Neural progenitor cell (in vitro differentiated cells): ENCODE data around the gene FANCL. TPM values are rescaled to one million over a fixed set of nuclear protein-coding genes. Genes with fewer than 3 reads are reported as not detected.

Experiments used
- DNase-seq: peaks from one replicate; pipeline ENCODE4 v3.0.0-alpha.2; 2016; ENCODE audit warnings: low spot score
- H2AFZ ChIP-seq: fragments of 200-600 bp; sonication (generic); replicated peaks from 2 replicates; pipeline ENCODE4 v1.6.1; 2016; ENCODE audit warnings: antibody characterized with exemption
- H3F3A ChIP-seq: fragments of 200-600 bp; sonication (generic); 2 replicates; pipeline ENCODE4 v1.6.1; 2016; ENCODE audit warnings: antibody characterized with exemption, low read depth
- H3K27ac ChIP-seq: fragments of 200-600 bp; sonication (generic); 2 replicates; pipeline ENCODE4 v1.5.1; 2016; ENCODE audit warnings: mild to moderate bottlenecking
- H3K27me3 ChIP-seq: fragments of 200-600 bp; sonication (generic); 2 replicates; pipeline ENCODE4 v1.6.1; 2016; ENCODE audit warnings: mild to moderate bottlenecking, moderate library complexity
- H3K36me3 ChIP-seq: fragments of 200-600 bp; sonication (generic); 2 replicates; pipeline ENCODE4 v1.5.1; 2016
- H3K4me1 ChIP-seq: fragments of 200-600 bp; sonication (generic); 2 replicates; pipeline ENCODE4 v1.6.1; 2016; ENCODE audit warnings: mixed run types
- H3K4me2 ChIP-seq: fragments of 200-600 bp; sonication (generic); 2 replicates; pipeline ENCODE4 v1.6.1; 2016
- H3K4me3 ChIP-seq: fragments of 200-600 bp; sonication (generic); 2 replicates; pipeline ENCODE4 v1.5.1; 2016
- H3K79me2 ChIP-seq: fragments of 200-600 bp; sonication (generic); 2 replicates; pipeline ENCODE4 v1.6.1; 2016; ENCODE audit warnings: low read depth
- H3K9ac ChIP-seq: fragments of 200-600 bp; sonication (generic); 2 replicates; pipeline ENCODE4 v1.6.1; 2016
- H3K9me3 ChIP-seq: fragments of 200-600 bp; sonication (generic); 2 replicates; pipeline ENCODE4 v1.5.1; 2016; ENCODE audit warnings: low read depth
- H4K20me1 ChIP-seq: fragments of 200-600 bp; sonication (generic); 2 replicates; pipeline ENCODE4 v1.6.1; 2016; ENCODE audit warnings: low read depth
- H3K27ac Mint-ChIP-seq: 3 replicates; pipeline ENCODE4 v1.8.0; 2021; ENCODE audit warnings: mixed read lengths
- H3K27me3 Mint-ChIP-seq: 2 replicates; pipeline ENCODE4 v1.8.0; 2022; ENCODE audit warnings: low read depth, mild to moderate bottlenecking, inconsistent platforms, moderate library complexity, mixed read lengths; ENCODE audit not compliant: insufficient read depth
- H3K36me3 Mint-ChIP-seq: 3 replicates; pipeline ENCODE4 v1.8.0; 2021; ENCODE audit warnings: mixed read lengths
- H3K4me1 Mint-ChIP-seq: 3 replicates; pipeline ENCODE4 v1.8.0; 2021; ENCODE audit warnings: mixed read lengths
- H3K4me3 Mint-ChIP-seq: 3 replicates; pipeline ENCODE4 v1.8.0; 2021; ENCODE audit warnings: mild to moderate bottlenecking, moderate library complexity, mixed read lengths
- H3K9me3 Mint-ChIP-seq: 3 replicates; pipeline ENCODE4 v1.8.0; 2020; ENCODE audit warnings: mixed read lengths
- CTCF ChIP-seq: fragments of 200-600 bp; sonication (generic); IDR thresholded peaks from 2 replicates; pipeline ENCODE4 v1.5.1; 2017; ENCODE audit warnings: antibody characterized with exemption, mild to moderate bottlenecking
- EZH2 ChIP-seq: fragments of 200-600 bp; sonication (generic); IDR thresholded peaks from 2 replicates; pipeline ENCODE4 v1.6.1; 2017; ENCODE audit warnings: antibody characterized with exemption, mild to moderate bottlenecking, moderate library complexity
- EZH2phosphoT487 ChIP-seq: fragments of 200-600 bp; sonication (generic); IDR thresholded peaks from 2 replicates; pipeline ENCODE4 v1.6.1; 2017; ENCODE audit warnings: antibody characterized with exemption
- total RNA-seq: library from RNA; depleted of rRNA; stranded (reverse); fragments of >200 nt; gene quantifications from 2 replicates; pipeline ENCODE4 v1.2.3, GENCODE V29; 2015; ENCODE audit warnings: low replicate concordance

FANCL gene
- total RNA-seq, 1 donor from 2014 or later: 189 TPM

- H3K4me3 ChIP-seq: no peak overlapping the region
- H2AFZ ChIP-seq: no peak overlapping the region
- H3K27ac ChIP-seq: no peak overlapping the region
- no peak overlapping the region for H3K4me2 ChIP-seq
- Mint-ChIP-seq H3K4me3 (no peak overlapping the region), H3K27me3 (no peaks in the 10 kb centered on the region), H3K9me3 (peaks cover 35% of the 10 kb centered on the region), H3K27ac (no peak overlapping the region), H3K4me1 (peaks cover 17% of the 10 kb centered on the region), H3K36me3 (peaks cover 25% of the 10 kb centered on the region)
- H3K9me3 ChIP-seq: no peaks in the 10 kb centered on the region
- no peak for DNase-seq
- H3K27me3 ChIP-seq: no peaks in the 10 kb centered on the region
- peaks cover 17% of the 10 kb centered on the region for H3F3A ChIP-seq
- peaks cover 54% of the 10 kb centered on the region for H3K4me1 ChIP-seq
- TF ChIP-seq CTCF (no peak), EZH2phosphoT487 (no peak), EZH2 (no peak)
- H3K9ac ChIP-seq: no peak overlapping the region
- H3K79me2 ChIP-seq: peaks cover 98% of the 10 kb centered on the region
- H4K20me1 ChIP-seq: peaks cover 10% of the 10 kb centered on the region
- no peaks in the 10 kb centered on the region for H3K36me3 ChIP-seq
Observed at GRCh38 chr2:58235984-58236383, 5.1 kb downstream of the FANCL start.

- Mint-ChIP-seq H3K9me3 (peaks cover 38% of the 10 kb centered on the region), H3K4me3 (no peak overlapping the region), H3K27ac (no peak overlapping the region), H3K27me3 (no peaks in the 10 kb centered on the region), H3K36me3 (peaks cover 32% of the 10 kb centered on the region), H3K4me1 (peaks cover 14% of the 10 kb centered on the region)
- Histone ChIP-seq H3K36me3 (no peaks in the 10 kb centered on the region), H3K27ac (peak overlapping the region; percentile 3), H3K27me3 (no peaks in the 10 kb centered on the region), H4K20me1 (peaks cover 10% of the 10 kb centered on the region), H3K4me1 (peaks cover 62% of the 10 kb centered on the region), H3K79me2 (peaks cover 100% of the 10 kb centered on the region), H3K9ac (no peak overlapping the region), H2AFZ (no peak overlapping the region), H3K4me3 (no peak overlapping the region), H3F3A (peaks cover 13% of the 10 kb centered on the region), H3K9me3 (no peaks in the 10 kb centered on the region), H3K4me2 (no peak overlapping the region)
- DNase-seq: no peak
- TF ChIP-seq EZH2: no peak
- TF ChIP-seq EZH2phosphoT487: no peak
- TF ChIP-seq CTCF: no peak
Observed at GRCh38 chr2:58235170-58235569, 6.0 kb downstream of the FANCL start.

- Histone ChIP-seq H3K27ac (no peak overlapping the region), H3K4me2 (no peak overlapping the region), H3K27me3 (no peaks in the 10 kb centered on the region), H2AFZ (no peak overlapping the region), H3K4me3 (no peak overlapping the region), H3K79me2 (peaks cover 74% of the 10 kb centered on the region), H3K36me3 (peaks cover 11% of the 10 kb centered on the region), H3K9ac (no peak overlapping the region), H3F3A (peaks cover 13% of the 10 kb centered on the region), H3K9me3 (no peaks in the 10 kb centered on the region), H4K20me1 (peaks cover 2% of the 10 kb centered on the region), H3K4me1 (peaks cover 26% of the 10 kb centered on the region)
- Mint-ChIP-seq H3K27me3 (no peaks in the 10 kb centered on the region), H3K27ac (no peak overlapping the region), H3K9me3 (peaks cover 8% of the 10 kb centered on the region), H3K4me3 (no peak overlapping the region), H3K36me3 (peaks cover 28% of the 10 kb centered on the region), H3K4me1 (no peaks in the 10 kb centered on the region)
- no peak for DNase-seq
- no peak for TF ChIP-seq EZH2
- TF ChIP-seq EZH2phosphoT487: no peak
- TF ChIP-seq CTCF: no peak
Observed at GRCh38 chr2:58228299-58228698, 12.8 kb downstream of the FANCL start.
